H1 (cell line): ENCODE results near the gene KCNMB1. TPM values are rescaled to one million over a fixed set of nuclear protein-coding genes. Genes with fewer than 3 reads are reported as not detected.
A peak's percentile ranks its signal among the peaks of the same experiment; 100 is the strongest.

Source experiments
- ASH2L ChIP-seq: fragments of 200-600, 300-600 bp; sonication (generic); IDR thresholded peaks from one replicate; pipeline ENCODE4 v1.7.1; 2017; ENCODE audit warnings: low read length
- CREB1 ChIP-seq: IDR thresholded peaks from 2 replicates; pipeline ENCODE4 v1.6.1; 2012; ENCODE audit warnings: inconsistent platforms
- CTCF ChIP-seq, 3 experiments: IDR thresholded peaks; 1 replicate in 2 of 3; 2 replicates in 1 of 3; pipeline versions ENCODE4 v1.5.1 to v1.6.1; 2011; ENCODE audit warnings: low read length in 3 of 3, mild to moderate bottlenecking in 3 of 3, inconsistent platforms in 2 of 3, low read depth in 1 of 3, moderate library complexity in 1 of 3; ENCODE audit not compliant: insufficient read depth in 1 of 3; ENCODE audit errors: control extremely low read depth in 1 of 3
- FOSL1 ChIP-seq: IDR thresholded peaks from 2 replicates; pipeline ENCODE4 v1.6.1; 2011; ENCODE audit warnings: mild to moderate bottlenecking, low read depth, low read length, moderate library complexity; ENCODE audit not compliant: insufficient read depth
- HDAC2 ChIP-seq, 2 experiments: fragments of 300-600 bp in 1 of 2; sonication (generic) in 1 of 2; IDR thresholded peaks; 2 replicates each; pipeline ENCODE4 v1.6.1; 2011 to 2012; ENCODE audit warnings: low read depth in 2 of 2, low read length in 2 of 2, mild to moderate bottlenecking in 2 of 2, moderate library complexity in 2 of 2, borderline replicate concordance in 1 of 2, inconsistent platforms in 1 of 2
- KDM5A ChIP-seq: fragments of 200-600 bp; IDR thresholded peaks from 2 replicates; pipeline ENCODE4 v1.7.1; 2012; ENCODE audit warnings: mild to moderate bottlenecking, low read length, inconsistent platforms, mixed read lengths
- MAFK ChIP-seq: IDR thresholded peaks from 2 replicates; pipeline ENCODE4 v1.6.1; 2012; ENCODE audit warnings: low read depth, mild to moderate bottlenecking, improper control_type of control experiment, low read length
- PHF8 ChIP-seq: fragments of 200-600 bp; sonication (generic); conservative IDR thresholded peaks from 2 replicates; pipeline ENCODE4 v1.7.1; 2012; ENCODE audit warnings: low read depth, mild to moderate bottlenecking, inconsistent platforms, low read length, moderate library complexity
- RAD21 ChIP-seq, 2 experiments: IDR thresholded peaks in 1 of 2; conservative IDR thresholded peaks in 1 of 2; 2 replicates each; pipeline ENCODE4 v1.6.1; 2011; ENCODE audit warnings: low read depth in 2 of 2, low read length in 2 of 2, improper control_type of control experiment in 1 of 2, inconsistent platforms in 1 of 2, mild to moderate bottlenecking in 1 of 2, moderate library complexity in 1 of 2
- RFX5 ChIP-seq: IDR thresholded peaks from 2 replicates; pipeline ENCODE4 v1.6.1; 2011; ENCODE audit warnings: low read depth, low read length, improper control_type of control experiment, borderline replicate concordance
- RXRA ChIP-seq: IDR thresholded peaks from 2 replicates; pipeline ENCODE4 v1.6.1; 2011; ENCODE audit warnings: low read depth, mild to moderate bottlenecking, low read length, moderate library complexity; ENCODE audit not compliant: insufficient read depth
- SIN3A ChIP-seq, 2 experiments: IDR thresholded peaks in 1 of 2; conservative IDR thresholded peaks in 1 of 2; 2 replicates each; pipeline ENCODE4 v1.6.1; 2011 to 2012; ENCODE audit warnings: low read length in 2 of 2, improper control_type of control experiment in 1 of 2, low read depth in 1 of 2, mild to moderate bottlenecking in 1 of 2
- SIX5 ChIP-seq: IDR thresholded peaks from 2 replicates; pipeline ENCODE4 v1.6.1; 2011; ENCODE audit warnings: mild to moderate bottlenecking, low read depth, low read length
- SP1 ChIP-seq: IDR thresholded peaks from 2 replicates; pipeline ENCODE4 v1.6.1; 2011; ENCODE audit warnings: low read depth, low read length
- SUZ12 ChIP-seq: fragments of 200-600 bp; sonication (generic); IDR thresholded peaks from 2 replicates; pipeline ENCODE4 v1.6.1; 2012; ENCODE audit warnings: mild to moderate bottlenecking, inconsistent platforms, low read length, moderate library complexity, mixed read lengths
- ZNF274 ChIP-seq: IDR thresholded peaks from 2 replicates; pipeline ENCODE4 v1.7.0; 2012; ENCODE audit warnings: low read length, borderline replicate concordance; ENCODE audit errors: extremely low read depth
- polyA plus RNA-seq, 7 experiments: library from polyadenylated mRNA; depleted of rRNA in 3 of 7; stranded (reverse) in 5 of 7; unstranded in 2 of 7; fragments of >200 nt in 5 of 7; fragments of 200-250 nt in 2 of 7; gene quantifications; 1 replicate in 5 of 7; 2 replicates in 1 of 7; 4 replicates in 1 of 7; pipeline versions ENCODE4 v1.2.1 to v1.2.3, GENCODE V29; 2011 to 2013; ENCODE audit warnings: missing spikeins in 2 of 7, mixed read lengths in 2 of 7
- total RNA-seq: library from RNA; stranded (reverse); fragmentation: NEBNext Ultra II Directional; extraction: Animal tissue kit (Norgen Biotek cat#: 25700); gene quantifications from 2 replicates; pipeline ENCODE4 v1.2.1, GENCODE V29; 2021
- TF ChIP-seq, protein P1 (sequence below): IDR thresholded peaks from 2 replicates; pipeline ENCODE4 v1.6.1; 2012; ENCODE audit warnings: inconsistent platforms

Gene KCNMB1
- total and polyA plus RNA-seq, 2 of the 8 experiments (the other 6 are each of a cell fraction or from before 2014, with no cell fraction given) = 0.08 to 0.19 TPM

DNA sequence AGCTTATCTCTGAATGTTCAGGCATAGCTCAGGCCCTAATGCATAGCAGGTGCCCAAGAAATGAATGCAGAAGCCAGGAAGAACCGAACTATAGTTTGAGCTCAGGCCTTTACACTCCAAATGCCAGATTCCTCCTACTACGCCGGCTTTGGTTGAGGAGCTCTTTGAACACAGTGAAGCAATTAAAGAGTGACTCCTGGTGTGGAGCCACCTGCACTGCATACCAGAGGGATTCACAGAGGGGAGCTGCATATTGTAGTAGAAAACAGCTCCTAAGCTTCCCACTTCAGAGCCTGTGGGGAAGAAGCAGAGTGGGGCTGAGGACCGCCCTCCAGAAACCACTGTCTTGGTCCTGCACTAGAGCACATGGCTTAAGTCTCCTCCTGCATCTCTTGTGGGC lies 14.5 kb upstream of the KCNMB1 start (continued):
- TF ChIP-seq SIX5 (no peak), CTCF (IDR thresholded peaks at IDR 0.05; ENCODE audit: control extremely low read depth in 1 of 3, insufficient read depth in 1 of 3, low read depth in 1 of 3, low read length in 3 of 3) (peak; percentile 5 to 71 (median 66)), KDM5A (no peak), RAD21 (IDR thresholded peaks at IDR 0.05 in 1 of 2, conservative IDR thresholded peaks at IDR 0.05 in 1 of 2; ENCODE audit: low read depth in 2 of 2, low read length in 2 of 2) (peak; percentile 77 to 84), RXRA (no peak), FOSL1 (no peak), ASH2L (no peak), SP1 (no peak), SIN3A (conservative IDR thresholded peaks at IDR 0.05 in 1 of 2, IDR thresholded peaks at IDR 0.05 in 1 of 2; ENCODE audit: low read depth in 1 of 2, low read length in 2 of 2) (no peak), MAFK (no peak), PHF8 (no peak), ZNF274 (no peak), SUZ12 (no peak), CREB1 (no peak), RFX5 (no peak), HDAC2 (IDR thresholded peaks at IDR 0.05; ENCODE audit: borderline replicate concordance in 1 of 2, low read depth in 2 of 2, low read length in 2 of 2) (no peak)
- TF ChIP-seq, protein P1, sequence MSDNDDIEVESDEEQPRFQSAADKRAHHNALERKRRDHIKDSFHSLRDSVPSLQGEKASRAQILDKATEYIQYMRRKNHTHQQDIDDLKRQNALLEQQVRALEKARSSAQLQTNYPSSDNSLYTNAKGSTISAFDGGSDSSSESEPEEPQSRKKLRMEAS = no peak
